Superior temporal gyrus (tissue), 1 donor: ENCODE results near the gene STARD9.
A peak's percentile ranks its signal among the peaks of the same experiment; 100 is the strongest.
"Not testable (repeated sequence)": the region's sequence is repeated elsewhere in the genome, so short reads cannot be mapped to it uniquely, and the experiment has no call there.

Experiments used
- DNase-seq: peaks from one replicate; pipeline ENCODE4 v3.0.0-alpha.2; 2016; ENCODE audit errors: extremely low spot score

The STARD9 gene

GRCh38 chr15:42728972-42729371 is 153.6 kb downstream of the STARD9 start:
- DNase-seq = no peak

- no peak for DNase-seq
These were observed 154.0 kb downstream of the STARD9 start for GRCh38 chr15:42729409-42729808.

GRCh38 chr15:42730135-42730534 is 154.7 kb downstream of the STARD9 start:
- no peak for DNase-seq

- DNase-seq = no peak
These were observed 155.1 kb downstream of the STARD9 start for GRCh38 chr15:42730536-42730935.

- DNase-seq = no peak
These were observed 156.1 kb downstream of the STARD9 start for GRCh38 chr15:42731461-42731860.

- DNase-seq = no peak
These were observed 156.9 kb downstream of the STARD9 start for GRCh38 chr15:42732095-42732827.

- DNase-seq = no peak
These were observed 157.6 kb downstream of the STARD9 start for GRCh38 chr15:42733027-42733426.

GRCh38 chr15:42734076-42734672 is 158.8 kb downstream of the STARD9 start:
- DNase-seq = no peak

- no peak for DNase-seq
These were observed 160.2 kb downstream of the STARD9 start for GRCh38 chr15:42735382-42736165.

GRCh38 chr15:42736178-42736792 is 160.9 kb downstream of the STARD9 start:
- no peak for DNase-seq

- DNase-seq = peak; percentile 79
These were observed 161.6 kb downstream of the STARD9 start, which contains the start of gene CDAN1 for GRCh38 chr15:42736793-42737528. Gene CDAN1 (minus strand): TSS chr15:42737128. CDS start chr15:42737102, 26 bp downstream.

- DNase-seq = no peak
These were observed 162.3 kb downstream of the STARD9 start for GRCh38 chr15:42737529-42738328.

- DNase-seq = no peak
These were observed 166.3 kb downstream of the STARD9 start for GRCh38 chr15:42741710-42742109.

- DNase-seq = no peak
These were observed 166.7 kb downstream of the STARD9 start for GRCh38 chr15:42742149-42742548.

GRCh38 chr15:42744195-42744594 is 168.8 kb downstream of the STARD9 start:
- no peak for DNase-seq

- no peak for DNase-seq
These were observed 173.9 kb downstream of the STARD9 start for GRCh38 chr15:42749266-42749665.

- DNase-seq = no peak
These were observed 174.9 kb downstream of the STARD9 start for GRCh38 chr15:42750306-42750705.

- DNase-seq = no peak
These were observed 183.7 kb downstream of the STARD9 start for GRCh38 chr15:42759093-42759492.

- no peak for DNase-seq
These were observed 185.4 kb downstream of the STARD9 start for GRCh38 chr15:42760759-42761158.

- DNase-seq = not testable (repeated sequence)
These were observed 186.4 kb downstream of the STARD9 start for GRCh38 chr15:42761813-42762212.
